Measurements from ENCODE around the gene FBN1. TPM values are rescaled to one million over a fixed set of nuclear protein-coding genes. Genes with fewer than 3 reads are reported as not detected.

Gene FBN1
- polyA plus RNA-seq, 3 donors, result 11.6 to 85.4 (median 55.2) TPM

GRCh38 chr15:48433226-48433886, 212.2 kb downstream of the FBN1 start:
- 82 to 92% (median 92%) methylated on average over 3 of the region's 3 CpGs for WGBS, 3 donors
- H3K27ac ChIP-seq (ENCODE audit: low read depth, low read length), result no peak overlapping the region

DNA sequence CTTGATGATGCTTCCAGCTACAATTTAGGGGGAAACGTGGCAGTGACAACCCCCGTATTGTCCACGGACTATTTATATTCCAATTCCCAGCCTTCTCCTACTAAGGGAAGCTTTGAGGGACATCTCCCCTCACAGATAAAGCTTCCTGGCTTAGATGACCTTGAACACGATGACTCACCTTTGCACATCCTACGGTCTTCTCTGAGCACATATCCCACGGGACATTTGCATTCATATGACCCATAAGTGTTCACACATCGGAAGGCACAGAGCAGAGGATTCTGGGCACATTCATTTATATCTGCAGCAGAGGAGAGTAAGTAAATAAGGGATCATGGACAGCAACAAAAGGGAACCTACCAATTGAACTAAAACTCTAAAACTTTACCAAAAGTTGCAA, 212.8 kb downstream of the FBN1 start:
- no peak overlapping the region for H3K27ac ChIP-seq (ENCODE audit: low read depth, low read length)
- WGBS, 3 donors, result 82 to 85% (median 83%) methylated on average over 7 of the region's 7 CpGs

DNA sequence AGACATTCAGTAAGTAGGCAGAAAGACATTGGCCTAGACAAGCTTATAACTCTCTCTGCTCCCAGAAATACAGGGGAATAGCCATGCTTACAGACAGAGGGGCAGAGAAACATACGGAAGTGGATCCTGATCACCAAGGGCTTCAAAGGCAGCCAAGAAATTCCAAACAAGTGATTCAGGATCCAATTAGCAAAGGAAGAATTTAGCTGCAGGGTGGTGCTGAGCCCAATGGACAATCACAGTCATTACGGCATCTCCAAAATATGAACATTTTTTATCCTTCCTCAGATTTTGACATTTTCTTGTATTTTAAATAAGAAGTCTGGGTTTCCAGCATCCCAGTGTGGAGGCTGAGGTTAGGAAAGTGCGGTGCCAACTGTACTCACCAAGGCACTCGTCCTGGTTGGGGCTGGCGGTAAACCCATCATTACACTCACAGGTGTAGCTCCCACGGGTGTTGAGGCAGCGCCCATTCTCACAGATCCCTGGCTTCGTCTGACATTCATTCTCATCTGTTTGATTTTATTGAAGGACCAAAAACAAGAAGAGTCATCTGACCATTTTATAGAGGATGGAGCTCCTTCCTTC, 217.5 kb downstream of the FBN1 start:
- 66 to 73% (median 70%) methylated on average over 8 of the region's 8 CpGs for WGBS, 3 donors
- no peak overlapping the region for H3K27ac ChIP-seq (ENCODE audit: low read depth, low read length)

DNA sequence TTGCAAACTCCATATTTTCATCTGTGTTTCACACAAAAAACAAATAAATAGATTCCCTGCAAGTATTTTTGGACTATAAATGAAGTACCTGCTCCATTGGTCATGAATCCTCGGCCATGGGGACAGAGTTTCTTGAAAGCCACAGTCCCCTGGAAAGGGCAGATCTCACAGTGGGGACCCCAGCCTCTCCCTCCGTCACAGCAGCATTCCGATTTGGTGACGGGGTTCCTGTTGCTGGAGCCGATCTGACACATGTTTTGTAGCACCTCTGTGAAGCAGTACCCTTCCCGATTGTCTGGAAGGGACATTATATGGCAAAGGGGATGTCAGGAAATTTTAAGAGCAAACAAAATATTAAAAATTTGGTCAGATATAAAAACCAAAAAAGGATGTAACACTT, 218.0 kb downstream of the FBN1 start:
- 84 to 90% (median 90%) methylated on average over 6 of the region's 6 CpGs for WGBS, 3 donors
- no peak overlapping the region for H3K27ac ChIP-seq (ENCODE audit: low read depth, low read length)

DNA sequence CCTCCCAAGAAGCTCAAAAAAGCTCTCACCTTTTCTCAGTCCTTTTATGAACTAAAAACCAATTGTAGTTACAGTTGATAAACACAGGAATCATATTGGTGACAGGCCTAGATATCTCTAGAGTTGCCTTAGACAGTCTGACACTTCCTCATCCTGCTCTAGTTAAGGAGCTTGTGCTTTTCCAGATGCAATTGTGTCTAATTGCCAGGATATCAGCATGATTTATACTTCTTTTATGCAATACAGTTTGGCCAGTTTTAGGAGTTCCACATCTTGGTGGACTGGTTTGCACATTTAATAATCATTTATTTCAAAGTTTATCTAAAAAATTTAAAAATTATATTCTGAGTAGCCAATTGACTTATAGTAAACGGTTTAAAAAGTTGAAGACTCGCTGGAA, 218.6 kb downstream of the FBN1 start:
- 37 to 70% (median 59%) methylated on average over 2 of the region's 2 CpGs for WGBS, 3 donors
- H3K27ac ChIP-seq (ENCODE audit: low read depth, low read length), result no peak overlapping the region

DNA sequence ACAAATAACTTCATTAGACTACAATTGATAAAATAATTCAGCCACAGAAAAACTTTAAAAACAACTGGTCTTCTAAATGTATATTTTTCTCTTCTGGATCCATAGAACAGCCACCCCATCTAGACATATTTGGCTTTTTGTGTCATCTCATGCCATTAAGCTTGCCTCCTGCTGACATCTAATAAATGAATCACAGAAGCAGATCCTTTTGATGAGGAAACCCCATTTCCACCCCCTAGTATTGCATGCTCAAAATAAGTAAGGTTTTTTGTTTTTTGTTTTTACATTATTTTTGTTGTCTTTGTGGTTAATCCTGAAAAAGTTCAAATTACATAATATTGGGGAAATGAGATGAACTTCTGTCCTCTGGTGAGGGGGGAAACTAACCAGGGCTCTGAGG, 219.5 kb downstream of the FBN1 start:
- H3K27ac ChIP-seq (ENCODE audit: low read depth, low read length), result no peak overlapping the region

- no peak overlapping the region for H3K27ac ChIP-seq (ENCODE audit: low read depth, low read length)
- WGBS, 3 donors, result 86 to 98% (median 96%) methylated on average over 2 of the region's 2 CpGs
Measured at GRCh38 chr15:48425051-48425450, 220.5 kb downstream of the FBN1 start.

DNA sequence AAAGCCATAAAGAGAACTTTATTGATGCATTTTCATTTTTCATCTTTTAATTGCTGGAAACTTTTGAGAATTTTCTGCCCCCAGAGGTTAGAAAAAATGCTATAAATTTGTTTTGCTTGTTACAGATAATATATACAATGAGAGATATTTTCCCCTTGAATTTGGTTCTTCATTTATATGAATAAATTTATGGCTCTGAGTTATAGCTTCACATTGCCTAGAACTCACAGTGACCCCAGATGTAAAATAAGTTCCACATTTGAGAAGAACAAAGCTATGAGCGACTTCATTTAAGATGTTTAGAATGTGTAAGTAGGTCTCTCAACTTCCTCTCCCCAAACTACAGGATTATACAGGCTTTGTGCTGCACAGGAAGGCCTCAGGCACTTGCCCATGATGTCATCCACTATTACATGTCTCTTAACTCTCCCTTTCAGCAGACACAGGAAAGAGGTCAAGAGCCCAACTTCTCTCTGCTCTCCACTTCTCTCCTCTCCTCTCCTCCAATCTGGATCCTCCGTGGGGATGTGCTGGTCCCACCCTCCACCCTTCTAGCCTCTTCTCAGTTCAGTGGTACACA, 221.5 kb downstream of the FBN1 start:
- no peak overlapping the region for H3K27ac ChIP-seq (ENCODE audit: low read depth, low read length)
- 62 to 71% (median 64%) methylated on average over 2 of the region's 2 CpGs for WGBS, 3 donors

GRCh38 chr15:48423342-48423741, 222.2 kb downstream of the FBN1 start:
- H3K27ac ChIP-seq (ENCODE audit: low read depth, low read length), result no peak overlapping the region
- 86 to 90% (median 86%) methylated on average over 3 of the region's 3 CpGs for WGBS, 3 donors

- H3K27ac ChIP-seq (ENCODE audit: low read depth, low read length), result no peak overlapping the region
- WGBS, 3 donors, result 30 to 48% (median 30%) methylated on average over 3 of the region's 3 CpGs
Measured at GRCh38 chr15:48422401-48422800, 223.1 kb downstream of the FBN1 start.

- WGBS, 3 donors, result 67 to 91% (median 86%) methylated on average over 5 of the region's 5 CpGs
- H3K27ac ChIP-seq (ENCODE audit: low read depth, low read length), result no peak overlapping the region
Measured at GRCh38 chr15:48421362-48421761, 224.1 kb downstream of the FBN1 start.

GRCh38 chr15:48419896-48420295, 225.6 kb downstream of the FBN1 start:
- no peak overlapping the region for H3K27ac ChIP-seq (ENCODE audit: low read depth, low read length)
- 85 to 91% (median 88%) methylated on average over 2 of the region's 2 CpGs for WGBS, 3 donors

GRCh38 chr15:48418343-48418742, 227.2 kb downstream of the FBN1 start:
- no peak overlapping the region for H3K27ac ChIP-seq (ENCODE audit: low read depth, low read length)
- WGBS, 3 donors, result 36 to 82% (median 62%) methylated on average over 3 of the region's 3 CpGs

GRCh38 chr15:48416301-48416700, 229.2 kb downstream of the FBN1 start:
- no peak overlapping the region for H3K27ac ChIP-seq (ENCODE audit: low read depth, low read length)
- 66 to 75% (median 74%) methylated on average over 3 of the region's 3 CpGs for WGBS, 3 donors

DNA sequence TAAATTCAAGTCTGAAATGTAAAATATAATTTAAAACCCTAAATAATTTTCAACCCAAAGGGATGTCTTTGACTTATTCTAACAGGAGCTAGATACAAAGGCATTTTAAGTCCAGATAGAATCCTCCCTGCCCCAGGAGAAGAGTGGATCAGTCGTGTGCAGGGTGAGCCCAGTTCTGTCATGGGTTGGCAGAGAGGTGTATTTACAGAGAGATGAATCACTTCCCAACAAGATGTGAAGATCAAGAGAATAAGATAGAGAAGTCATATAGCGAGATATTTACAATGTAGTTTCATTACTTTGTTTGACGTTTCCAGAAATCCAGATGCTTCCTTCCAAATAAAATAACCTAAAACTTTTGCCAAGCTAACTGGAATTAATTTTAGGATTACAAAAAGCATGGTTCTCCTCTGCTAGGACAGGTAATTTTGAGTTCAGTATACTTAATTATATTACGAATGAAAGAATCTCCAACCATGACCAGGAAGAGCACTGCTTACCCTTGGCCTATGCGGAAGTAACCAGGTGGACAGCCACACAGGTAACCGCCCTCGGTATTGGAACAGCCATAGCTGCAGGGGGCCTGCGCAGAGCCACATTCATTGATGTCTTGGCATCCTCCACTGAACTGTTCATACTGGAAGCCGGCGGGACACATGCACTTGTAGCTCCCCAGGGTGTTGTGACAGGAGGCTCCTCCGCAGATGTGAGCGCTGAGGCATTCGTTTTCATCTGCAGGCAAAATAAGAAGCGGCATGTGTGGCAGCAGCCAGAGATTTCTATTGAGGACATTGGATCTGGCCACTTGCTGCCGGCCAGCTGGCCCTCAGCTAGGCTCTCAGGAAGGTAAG, 230.2 kb downstream of the FBN1 start:
- 86 to 88% (median 87%) methylated on average over 15 of the region's 15 CpGs for WGBS, 3 donors

GRCh38 chr15:48414015-48414414, 231.5 kb downstream of the FBN1 start:
- H3K27ac ChIP-seq (ENCODE audit: low read depth, low read length), result no peak overlapping the region
- 64 to 70% (median 66%) methylated on average over 3 of the region's 3 CpGs for WGBS, 3 donors

More for the DNA sequence above, 230.2 kb downstream of the FBN1 start:
- no peak overlapping the region for H3K27ac ChIP-seq (ENCODE audit: low read depth, low read length)

DNA sequence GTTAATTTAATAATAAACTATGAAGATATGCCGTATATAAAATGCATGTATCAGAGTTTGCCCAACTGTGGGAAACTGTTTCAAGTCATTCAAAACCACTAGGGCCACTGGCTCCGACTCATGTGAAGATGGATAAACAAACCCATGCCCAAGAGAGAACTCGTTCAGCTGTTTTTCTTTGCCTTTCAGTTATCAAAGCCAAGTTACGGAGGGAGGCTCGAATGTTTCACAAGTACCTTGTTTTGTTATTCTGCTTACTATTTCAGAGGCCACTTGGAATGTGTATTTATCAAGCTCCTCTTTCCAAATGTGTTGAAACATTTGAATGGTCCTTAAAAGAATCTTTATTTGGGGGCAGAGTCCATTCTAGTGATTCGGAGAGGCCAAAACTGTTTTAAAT, 232.2 kb downstream of the FBN1 start:
- WGBS, 3 donors, result 63 to 76% (median 71%) methylated on average over 6 of the region's 6 CpGs
- no peak overlapping the region for H3K27ac ChIP-seq (ENCODE audit: low read depth, low read length)

- 65 to 70% (median 70%) methylated on average over 6 of the region's 6 CpGs for WGBS, 3 donors
- no peak overlapping the region for H3K27ac ChIP-seq (ENCODE audit: low read depth, low read length)
Measured at GRCh38 chr15:48411971-48412591, 233.4 kb downstream of the FBN1 start.

DNA sequence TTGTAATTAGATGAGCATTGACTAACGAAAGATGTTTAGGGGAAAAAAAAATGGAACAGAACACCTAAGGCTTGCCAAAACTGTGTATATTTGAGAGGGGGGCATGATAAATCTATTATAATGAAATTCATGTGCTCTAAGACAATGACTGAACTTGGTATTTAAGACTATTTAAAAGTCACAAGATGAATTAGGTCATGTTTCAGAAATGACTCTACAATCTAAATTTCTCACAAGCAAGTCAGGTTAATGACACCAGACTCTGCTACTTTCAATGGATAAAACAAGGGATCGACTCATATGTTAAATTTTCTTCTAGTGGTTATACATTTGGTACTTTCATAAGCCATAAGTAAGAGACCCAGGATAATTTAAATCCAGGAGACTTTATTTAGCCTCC, 235.9 kb downstream of the FBN1 start:
- H3K27ac ChIP-seq (ENCODE audit: low read depth, low read length), result no peak overlapping the region
- WGBS, 3 donors, result 82 to 92% (median 82%) methylated on average over 2 of the region's 2 CpGs

Data from adipose tissue (tissue), 3 donors.